ENCODE measurements around the gene CDC7. TPM values are rescaled to one million over a fixed set of nuclear protein-coding genes. Genes with fewer than 3 reads are reported as not detected.

CDC7 gene
- total and polyA plus RNA-seq, 8 donors = 6.3 to 25.3 (median 18.1) TPM

DNA sequence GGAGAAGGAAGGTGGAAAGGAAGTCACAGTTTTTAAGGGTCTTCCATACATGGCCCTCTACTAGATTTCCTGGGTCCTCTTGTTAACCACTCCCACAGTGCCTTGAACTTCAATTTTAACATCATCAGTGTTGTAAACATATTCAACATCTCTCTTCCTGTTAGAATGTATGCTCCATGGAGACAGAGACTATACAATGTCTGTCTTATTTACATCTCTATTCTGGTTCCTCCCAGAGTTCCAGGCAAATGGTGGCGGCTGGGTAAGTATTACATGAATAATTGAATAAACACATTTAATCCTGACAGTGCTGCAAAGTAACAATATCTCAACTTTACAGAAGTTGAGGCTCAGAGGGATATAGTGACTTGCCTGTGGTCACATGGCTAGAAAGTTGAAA, 40.3 kb downstream of the CDC7 start:
- TF ChIP-seq, protein P1, sequence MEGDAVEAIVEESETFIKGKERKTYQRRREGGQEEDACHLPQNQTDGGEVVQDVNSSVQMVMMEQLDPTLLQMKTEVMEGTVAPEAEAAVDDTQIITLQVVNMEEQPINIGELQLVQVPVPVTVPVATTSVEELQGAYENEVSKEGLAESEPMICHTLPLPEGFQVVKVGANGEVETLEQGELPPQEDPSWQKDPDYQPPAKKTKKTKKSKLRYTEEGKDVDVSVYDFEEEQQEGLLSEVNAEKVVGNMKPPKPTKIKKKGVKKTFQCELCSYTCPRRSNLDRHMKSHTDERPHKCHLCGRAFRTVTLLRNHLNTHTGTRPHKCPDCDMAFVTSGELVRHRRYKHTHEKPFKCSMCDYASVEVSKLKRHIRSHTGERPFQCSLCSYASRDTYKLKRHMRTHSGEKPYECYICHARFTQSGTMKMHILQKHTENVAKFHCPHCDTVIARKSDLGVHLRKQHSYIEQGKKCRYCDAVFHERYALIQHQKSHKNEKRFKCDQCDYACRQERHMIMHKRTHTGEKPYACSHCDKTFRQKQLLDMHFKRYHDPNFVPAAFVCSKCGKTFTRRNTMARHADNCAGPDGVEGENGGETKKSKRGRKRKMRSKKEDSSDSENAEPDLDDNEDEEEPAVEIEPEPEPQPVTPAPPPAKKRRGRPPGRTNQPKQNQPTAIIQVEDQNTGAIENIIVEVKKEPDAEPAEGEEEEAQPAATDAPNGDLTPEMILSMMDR (IDR thresholded peaks at IDR 0.05) = no peak
- no peak for DNase-seq
- intact Hi-C loops (cut with DNase I) = no loop called here
- ATAC-seq = no peak
- Histone ChIP-seq H3K27ac (no peak overlapping the region), H3K27me3 (no peaks in the 10 kb centered on the region), H3K4me3 (no peak overlapping the region), H3K9me3 (no peaks in the 10 kb centered on the region), H3K36me3 (no peaks in the 10 kb centered on the region), H3K4me1 (peaks cover 0 to 4% of the 10 kb centered on the region in 2 donors)

DNA sequence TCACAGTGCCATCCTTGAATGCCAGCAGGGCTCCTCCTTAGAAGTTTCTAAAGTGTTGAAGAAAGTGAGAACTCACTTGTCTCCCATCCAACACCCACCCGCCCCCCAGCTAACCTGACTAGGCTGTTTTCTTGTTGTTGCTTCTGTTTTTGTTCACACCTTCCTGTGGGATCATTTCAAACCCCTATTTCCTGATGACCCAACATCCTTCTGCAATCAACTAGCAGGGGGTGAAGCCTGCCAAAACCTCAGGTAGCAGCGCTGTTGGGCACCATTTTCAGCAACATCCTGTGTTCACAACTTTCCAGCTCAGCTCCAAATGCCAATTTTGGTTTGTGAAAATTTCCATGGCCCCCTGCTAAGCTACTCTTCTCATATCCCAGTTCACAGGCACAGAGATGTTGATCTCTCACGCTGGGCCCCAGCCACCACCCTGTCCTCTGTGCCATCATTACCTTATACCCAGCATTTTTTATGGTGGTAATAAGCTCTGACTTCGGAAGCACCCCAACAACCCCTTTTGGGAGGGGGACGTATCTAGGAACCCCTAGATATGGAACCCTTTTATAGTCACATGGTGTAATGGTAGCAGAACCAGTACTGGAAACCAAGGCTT, 41.4 kb downstream of the CDC7 start:
- no peak overlapping the region for H3K27ac ChIP-seq
- intact Hi-C loops (cut with DNase I) = no loop called here
- H3K9me3 ChIP-seq = no peaks in the 10 kb centered on the region
- ATAC-seq (no peak), DNase-seq (no peak)
- TF ChIP-seq, protein P1 (IDR thresholded peaks at IDR 0.05) = no peak
- H3K4me3 ChIP-seq = no peak overlapping the region
- H3K4me1 ChIP-seq = peaks cover 0 to 4% of the 10 kb centered on the region in 2 donors
- no peaks in the 10 kb centered on the region for H3K36me3 ChIP-seq
- H3K27me3 ChIP-seq = no peaks in the 10 kb centered on the region

DNA sequence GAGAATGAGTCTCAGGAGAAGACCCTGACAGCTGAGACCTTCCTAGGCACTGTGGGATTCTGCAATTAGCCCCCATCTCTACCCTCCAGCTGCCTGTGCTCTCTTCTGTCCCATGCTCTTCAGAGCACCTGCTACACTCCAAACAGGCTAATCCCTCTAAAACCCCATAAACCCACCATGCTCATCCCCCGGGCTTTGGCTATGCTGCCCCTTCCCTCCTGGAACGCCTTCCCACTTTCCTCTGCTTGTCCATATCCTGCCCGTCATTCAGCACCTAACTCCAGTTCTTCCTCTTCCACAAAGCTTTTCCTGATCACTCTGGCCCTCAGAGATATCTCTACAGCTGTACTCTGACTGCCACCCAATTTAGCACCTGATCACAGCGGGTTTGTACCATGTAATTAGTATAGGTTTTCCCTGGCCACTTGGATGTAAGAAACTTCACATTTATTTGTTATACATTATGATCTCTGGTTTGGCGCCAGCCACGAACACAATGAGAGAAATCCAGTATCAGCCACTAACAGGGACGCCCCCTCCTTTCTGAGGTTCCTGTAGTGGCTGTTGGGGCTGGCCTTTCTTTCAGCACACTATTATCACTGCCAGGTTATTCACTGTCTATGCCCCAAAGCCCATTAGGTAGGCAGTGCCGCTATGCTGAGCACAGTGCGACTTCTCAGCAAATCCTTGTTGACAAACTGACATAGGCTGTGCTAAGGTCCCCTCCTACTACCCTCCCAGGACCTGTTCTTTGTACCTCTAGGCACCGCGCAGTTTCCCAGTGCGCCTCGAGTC, 45.1 kb downstream of the CDC7 start:
- peaks cover 0 to 11% of the 10 kb centered on the region in 2 donors for H3K4me1 ChIP-seq
- ATAC-seq (no peak), DNase-seq (no peak)
- intact Hi-C loops (cut with DNase I) = no loop called here
- no peaks in the 10 kb centered on the region for H3K27me3 ChIP-seq
- no peaks in the 10 kb centered on the region for H3K36me3 ChIP-seq
- H3K4me3 ChIP-seq = no peak overlapping the region
- no peak overlapping the region for H3K27ac ChIP-seq
- TF ChIP-seq, protein P1 (IDR thresholded peaks at IDR 0.05) = no peak
- peaks cover 0 to 2% of the 10 kb centered on the region in 2 donors for H3K9me3 ChIP-seq

DNA sequence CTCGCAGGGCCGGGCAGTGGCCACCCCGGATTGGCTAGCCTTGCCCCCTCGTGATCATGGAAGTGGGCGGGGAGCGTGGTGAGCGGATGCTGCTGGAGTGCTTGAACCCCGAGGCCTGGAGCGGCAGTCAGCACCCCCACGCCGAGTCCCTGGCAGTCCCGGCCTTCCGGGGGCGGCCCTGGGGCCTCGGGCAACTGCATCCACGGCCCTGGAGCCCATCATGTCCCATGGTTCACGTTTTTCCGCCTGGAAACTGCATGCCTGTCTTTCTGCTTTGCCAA, 45.6 kb downstream of the CDC7 start:
- peaks cover 0 to 2% of the 10 kb centered on the region in 2 donors for H3K9me3 ChIP-seq
- TF ChIP-seq, protein P1 (IDR thresholded peaks at IDR 0.05) = no peak
- ATAC-seq (no peak), DNase-seq (peak in 1 of 4 donors; percentile 75)
- no peaks in the 10 kb centered on the region for H3K36me3 ChIP-seq
- peaks cover 0 to 11% of the 10 kb centered on the region in 2 donors for H3K4me1 ChIP-seq
- no peaks in the 10 kb centered on the region for H3K27me3 ChIP-seq
- H3K4me3 ChIP-seq = no peak overlapping the region
- intact Hi-C loops (cut with DNase I) = no loop called here
- no peak overlapping the region for H3K27ac ChIP-seq

DNA sequence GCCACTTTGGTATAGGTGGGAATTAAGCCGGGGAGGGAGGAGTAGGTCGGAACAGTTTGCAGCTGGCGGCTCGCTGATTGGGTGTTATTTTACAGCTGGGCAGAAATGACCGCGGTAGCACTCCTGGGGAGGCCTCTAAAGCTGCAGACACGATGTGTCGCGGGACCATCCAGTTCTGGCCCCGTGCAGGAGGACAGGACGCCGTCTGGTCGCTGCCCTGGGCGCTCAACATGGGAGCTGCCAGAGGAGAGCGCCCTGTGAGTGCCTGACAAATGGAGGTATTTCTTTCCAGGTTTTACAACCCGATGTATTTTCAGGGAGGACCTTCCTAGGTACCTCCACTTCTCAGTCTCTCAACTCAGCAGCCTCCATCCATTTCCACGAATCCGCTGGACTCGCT, 46.2 kb downstream of the CDC7 start:
- ATAC-seq = no peak
- no peak overlapping the region for H3K4me3 ChIP-seq
- intact Hi-C loops (cut with DNase I) = no loop called here

More for the DNA sequence above, 46.2 kb downstream of the CDC7 start:
- H3K9me3 ChIP-seq = peaks cover 0 to 2% of the 10 kb centered on the region in 2 donors
- no peaks in the 10 kb centered on the region for H3K27me3 ChIP-seq
- TF ChIP-seq, protein P1 (IDR thresholded peaks at IDR 0.05) = no peak
- H3K27ac ChIP-seq = no peak overlapping the region
- peaks cover 0 to 11% of the 10 kb centered on the region in 2 donors for H3K4me1 ChIP-seq
- no peaks in the 10 kb centered on the region for H3K36me3 ChIP-seq
- DNase-seq = no peak
